Peyer's patch (tissue), 4 donors: Measurements from ENCODE around the gene NNT.
"Not testable (repeated sequence)": the region's sequence is repeated elsewhere in the genome, so short reads cannot be mapped to it uniquely, and the experiment has no call there.

Experiments used
- CTCF ChIP-seq, 6 experiments: fragments of 450-650 bp in 4 of 6; fragments of 200-600 bp in 2 of 6; sonication (generic) in 1 of 6; IDR thresholded peaks; one replicate each; pipeline ENCODE4 v1.5.1; 2017 to 2019; ENCODE audit warnings: antibody characterized with exemption in 6 of 6, mild to moderate bottlenecking in 3 of 6, moderate library complexity in 1 of 6
- POLR2A ChIP-seq, 2 donors: fragments of 450-650 bp; IDR thresholded peaks; one replicate each; pipeline ENCODE4 v1.5.1; 2017; ENCODE audit warnings: antibody characterized with exemption in 2 of 2, mild to moderate bottlenecking in 2 of 2, moderate library complexity in 2 of 2

GRCh38 chr5:43598927-43599326 lies 4.1 kb upstream of the NNT start:
- TF ChIP-seq CTCF, POLR2A (IDR thresholded peaks at IDR 0.05): not testable (repeated sequence)
